RPMI7951 (cell line): ENCODE measurements around the gene C19orf85. TPM values are rescaled to one million over a fixed set of nuclear protein-coding genes. Genes with fewer than 3 reads are reported as not detected.

ENCODE experiments used
- total RNA-seq: library from RNA; depleted of rRNA; stranded (reverse); fragments of >200 nt; shearing (Covaris generic); gene quantifications from 2 replicates; pipeline ENCODE4 v1.2.3, GENCODE V29; 2014; rRNA removed

Gene C19orf85
- total RNA-seq, 1 experiment from 2014 or later = not detected

Other genes with a start within 250 kb of the C19orf85 start
- 0.20 and 0.60 TPM in 2 replicates for gene TMEM86B, start 236.0 kb downstream of the C19orf85 start, total RNA-seq
- 19.7 and 28.0 TPM in 2 replicates for gene PPP6R1, start 205.7 kb downstream of the C19orf85 start, total RNA-seq
- 35.1 and 57.0 TPM in 2 replicates for gene HSPBP1, start 184.6 kb downstream of the C19orf85 start, total RNA-seq
- 1.1 and 1.2 TPM in 2 replicates for gene BRSK1, start 180.8 kb downstream of the C19orf85 start, total RNA-seq
- not detected in 2 replicates for gene TMEM150B, start 139.4 kb downstream of the C19orf85 start, total RNA-seq
- gene KMT5C, start 124.9 kb downstream of the C19orf85 start, total RNA-seq = 4.1 and 5.6 TPM in 2 replicates
- gene COX6B2, start 110.0 kb downstream of the C19orf85 start, total RNA-seq = 0.10 TPM in 1 of 2 replicates, not detected in the other
- gene GARIN5B, start 101.5 kb downstream of the C19orf85 start, total RNA-seq = not detected in 2 replicates
- gene IL11, start 94.3 kb downstream of the C19orf85 start, total RNA-seq = 5.6 and 8.4 TPM in 2 replicates
- not detected in 2 replicates for gene TMEM190, start 87.9 kb downstream of the C19orf85 start, total RNA-seq
- not detected in 2 replicates for gene TMEM238, start 80.5 kb downstream of the C19orf85 start, total RNA-seq
- gene RPL28, start 78.8 kb downstream of the C19orf85 start, total RNA-seq = 457 and 492 TPM in 2 replicates
- gene UBE2S, start 57.0 kb downstream of the C19orf85 start, total RNA-seq = 250 and 347 TPM in 2 replicates
- 0.12 TPM in 1 of 2 replicates, not detected in the other for gene SHISA7, start 21.5 kb downstream of the C19orf85 start, total RNA-seq
- 81.9 and 120 TPM in 2 replicates for gene ISOC2, start 3.1 kb downstream of the C19orf85 start, total RNA-seq
- 3.1 and 5.3 TPM in 2 replicates for gene ZNF628, start 11.9 kb upstream of the C19orf85 start, total RNA-seq
- 18.5 and 25.3 TPM in 2 replicates for gene NAT14, start 20.4 kb upstream of the C19orf85 start, total RNA-seq
- 3.2 and 3.6 TPM in 2 replicates for gene SSC5D, start 23.7 kb upstream of the C19orf85 start, total RNA-seq
- gene SBK2, start 72.4 kb upstream of the C19orf85 start, total RNA-seq = not detected in 2 replicates
- gene SBK3, start 80.8 kb upstream of the C19orf85 start, total RNA-seq = 0.24 TPM in 1 of 2 replicates, not detected in the other
- 1.3 and 2.4 TPM in 2 replicates for gene ZNF579, start 116.1 kb upstream of the C19orf85 start, total RNA-seq
- gene FIZ1, start 134.8 kb upstream of the C19orf85 start, total RNA-seq = 2.4 and 3.0 TPM in 2 replicates
- gene ZNF524, start 135.5 kb upstream of the C19orf85 start, total RNA-seq = 14.7 and 16.9 TPM in 2 replicates
- 0.12 and 0.68 TPM in 2 replicates for gene ZNF865, start 140.9 kb upstream of the C19orf85 start, total RNA-seq
- gene ZNF784, start 159.8 kb upstream of the C19orf85 start, total RNA-seq = 1.6 and 2.6 TPM in 2 replicates
- 11.3 and 12.9 TPM in 2 replicates for gene ZNF580, start 176.3 kb upstream of the C19orf85 start, total RNA-seq
- 13.5 and 13.7 TPM in 2 replicates for gene ZNF581, start 178.9 kb upstream of the C19orf85 start, total RNA-seq
- gene CCDC106, start 183.5 kb upstream of the C19orf85 start, total RNA-seq = 3.7 and 5.7 TPM in 2 replicates
- gene U2AF2, start 190.3 kb upstream of the C19orf85 start, total RNA-seq = 80.3 and 108 TPM in 2 replicates
- gene EPN1, start 210.5 kb upstream of the C19orf85 start, total RNA-seq = 26.0 and 46.4 TPM in 2 replicates